HG03442 (cell line): ENCODE data around the gene SKI.

ENCODE experiments used
- ATAC-seq: cut with Tn5 transposase; IDR thresholded peaks from one replicate; pipeline ENCODE4 v1.9.1; 2021; ENCODE audit warnings: mild to moderate bottlenecking, moderate library complexity; ENCODE audit not compliant: unreplicated experiment

The SKI gene

DNA sequence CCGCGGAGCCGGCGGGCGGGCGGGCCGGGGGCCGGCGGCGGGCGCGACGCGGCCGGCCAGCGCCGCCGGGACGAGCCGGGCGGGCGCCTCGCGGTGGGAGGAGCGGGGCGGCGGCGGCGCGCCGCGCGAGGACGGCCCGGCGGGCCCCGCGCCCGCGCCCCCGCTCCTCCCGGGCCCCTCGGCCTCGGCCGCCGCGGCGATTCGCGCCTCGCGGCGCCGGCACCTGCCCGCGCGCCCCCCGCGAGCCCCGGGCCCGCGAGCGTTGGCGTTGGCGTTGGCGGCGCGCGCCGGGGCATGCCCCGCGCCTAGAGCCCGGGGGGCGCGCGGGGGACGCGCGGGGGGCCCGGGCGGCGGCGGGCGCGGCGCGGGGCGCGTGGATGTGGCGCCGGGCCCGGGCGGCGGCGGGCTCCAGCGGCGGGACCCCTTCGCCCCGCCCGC lies at the start of gene SKI:
TSS of gene SKI (plus strand) at position 163 of the 438 bp plus-strand sequence. CDS start 448 bp downstream, outside the sequence.
- no peak for ATAC-seq

- ATAC-seq, result no peak
Measured at GRCh38 chr1:2178875-2179274, 49.2 kb upstream of the SKI start.

DNA sequence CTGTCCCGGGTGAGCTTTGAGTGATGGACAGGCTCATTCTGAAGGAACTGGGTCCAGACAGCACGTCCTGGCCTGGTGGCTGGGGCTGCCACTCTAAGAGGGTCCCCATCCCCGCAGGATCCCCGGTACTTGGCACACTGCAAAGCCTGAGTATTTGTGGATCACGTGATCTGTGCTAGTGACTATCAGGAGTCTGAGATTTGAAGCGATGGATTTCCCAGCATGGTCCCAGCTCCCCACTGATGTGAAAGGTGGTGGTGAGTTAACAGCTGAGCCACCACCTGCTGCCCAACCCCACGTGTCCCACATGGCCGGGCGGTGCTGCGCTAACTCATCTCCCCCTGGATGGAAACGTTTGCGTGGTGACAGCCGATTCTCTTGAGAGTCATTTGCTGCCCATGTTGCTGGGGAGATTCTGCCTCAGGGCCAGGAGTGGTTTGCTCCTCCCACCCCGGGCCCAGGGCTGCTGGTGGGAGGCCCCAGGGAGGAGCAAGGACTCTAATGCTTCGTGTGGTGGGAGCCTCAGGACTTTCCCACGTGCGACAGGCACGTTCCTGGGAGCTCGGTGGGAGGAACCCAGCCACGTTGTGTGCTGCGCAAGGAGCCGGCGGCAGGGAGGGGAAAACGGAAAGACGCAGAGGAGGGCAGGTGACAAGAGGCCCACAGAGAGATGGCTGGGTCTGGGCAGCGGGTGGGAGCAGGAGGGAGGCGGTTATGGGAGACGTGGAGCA lies 48.7 kb upstream of the SKI start:
- ATAC-seq, result no peak

- no peak for ATAC-seq
Measured at GRCh38 chr1:2180297-2181245, 47.5 kb upstream of the SKI start.

- ATAC-seq, result no peak
Measured at GRCh38 chr1:2181271-2181670, 46.8 kb upstream of the SKI start.

GRCh38 chr1:2181752-2182151 lies 46.4 kb upstream of the SKI start:
- ATAC-seq, result no peak

- ATAC-seq, result no peak
Measured at GRCh38 chr1:2182376-2182775, 45.7 kb upstream of the SKI start.

GRCh38 chr1:2183937-2184334 lies 44.2 kb upstream of the SKI start:
- ATAC-seq, result no peak

GRCh38 chr1:2184531-2184930 lies 43.6 kb upstream of the SKI start:
- ATAC-seq, result no peak

DNA sequence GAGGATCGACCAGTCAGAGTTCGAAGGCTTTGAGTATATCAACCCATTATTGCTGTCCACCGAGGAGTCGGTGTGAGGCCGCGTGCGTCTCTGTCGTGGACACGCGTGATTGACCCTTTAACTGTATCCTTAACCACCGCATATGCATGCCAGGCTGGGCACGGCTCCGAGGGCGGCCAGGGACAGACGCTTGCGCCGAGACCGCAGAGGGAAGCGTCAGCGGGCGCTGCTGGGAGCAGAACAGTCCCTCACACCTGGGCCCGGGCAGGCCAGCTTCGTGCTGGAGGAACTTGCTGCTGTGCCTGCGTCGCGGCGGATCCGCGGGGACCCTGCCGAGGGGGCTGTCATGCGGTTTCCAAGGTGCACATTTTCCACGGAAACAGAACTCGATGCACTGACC lies 43.2 kb upstream of the SKI start:
- no peak for ATAC-seq

- no peak for ATAC-seq
Measured at GRCh38 chr1:2185880-2186855, 42.0 kb upstream of the SKI start.

DNA sequence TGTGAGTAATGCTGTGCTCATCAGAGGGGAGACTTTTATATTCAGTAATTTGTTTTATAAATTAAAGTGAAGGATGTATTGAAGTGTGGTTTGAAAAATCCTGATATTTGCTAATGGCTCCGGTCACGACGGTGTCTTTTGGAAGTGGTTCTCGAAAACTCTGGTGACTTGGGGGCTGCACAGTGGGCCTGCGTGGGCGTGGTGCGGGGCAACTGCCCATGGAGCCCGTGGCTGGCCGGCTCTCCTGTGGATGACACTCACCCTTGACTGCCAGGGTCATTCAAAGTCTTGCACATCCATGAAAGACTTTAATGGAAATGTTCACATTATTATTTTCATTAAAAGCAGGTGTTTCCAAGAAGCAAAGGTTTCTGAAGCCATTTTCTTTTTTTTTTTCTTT lies 41.2 kb upstream of the SKI start:
- no peak for ATAC-seq

GRCh38 chr1:2187619-2188018 lies 40.5 kb upstream of the SKI start:
- no peak for ATAC-seq

GRCh38 chr1:2188336-2188735 lies 39.8 kb upstream of the SKI start:
- ATAC-seq, result no peak

GRCh38 chr1:2189459-2190425 lies 38.4 kb upstream of the SKI start:
- peak; percentile 74 for ATAC-seq

DNA sequence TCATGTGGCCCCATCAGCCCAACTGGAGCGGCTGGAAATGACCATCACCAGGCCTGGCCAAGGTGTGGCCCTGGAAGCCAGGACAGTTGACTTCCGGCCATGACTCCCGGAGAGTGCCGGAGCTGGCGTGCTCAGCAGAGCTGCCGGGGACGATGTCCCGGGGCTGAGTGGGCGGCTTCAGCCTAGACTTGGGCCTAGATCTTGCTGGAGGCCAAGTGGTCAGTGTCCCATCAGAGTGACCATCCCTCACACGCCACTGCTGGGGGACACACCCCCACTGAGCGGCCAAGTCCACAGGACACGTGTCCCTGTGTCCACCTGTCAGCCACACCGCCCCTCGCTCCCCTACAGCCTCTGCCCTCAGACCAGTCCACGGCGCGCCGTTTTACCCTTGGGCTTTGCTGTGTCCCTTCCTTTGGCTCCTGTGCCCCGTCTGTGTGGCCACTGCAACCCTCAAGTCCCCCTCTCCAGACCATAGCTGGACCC lies 37.6 kb upstream of the SKI start:
- ATAC-seq, result no peak

DNA sequence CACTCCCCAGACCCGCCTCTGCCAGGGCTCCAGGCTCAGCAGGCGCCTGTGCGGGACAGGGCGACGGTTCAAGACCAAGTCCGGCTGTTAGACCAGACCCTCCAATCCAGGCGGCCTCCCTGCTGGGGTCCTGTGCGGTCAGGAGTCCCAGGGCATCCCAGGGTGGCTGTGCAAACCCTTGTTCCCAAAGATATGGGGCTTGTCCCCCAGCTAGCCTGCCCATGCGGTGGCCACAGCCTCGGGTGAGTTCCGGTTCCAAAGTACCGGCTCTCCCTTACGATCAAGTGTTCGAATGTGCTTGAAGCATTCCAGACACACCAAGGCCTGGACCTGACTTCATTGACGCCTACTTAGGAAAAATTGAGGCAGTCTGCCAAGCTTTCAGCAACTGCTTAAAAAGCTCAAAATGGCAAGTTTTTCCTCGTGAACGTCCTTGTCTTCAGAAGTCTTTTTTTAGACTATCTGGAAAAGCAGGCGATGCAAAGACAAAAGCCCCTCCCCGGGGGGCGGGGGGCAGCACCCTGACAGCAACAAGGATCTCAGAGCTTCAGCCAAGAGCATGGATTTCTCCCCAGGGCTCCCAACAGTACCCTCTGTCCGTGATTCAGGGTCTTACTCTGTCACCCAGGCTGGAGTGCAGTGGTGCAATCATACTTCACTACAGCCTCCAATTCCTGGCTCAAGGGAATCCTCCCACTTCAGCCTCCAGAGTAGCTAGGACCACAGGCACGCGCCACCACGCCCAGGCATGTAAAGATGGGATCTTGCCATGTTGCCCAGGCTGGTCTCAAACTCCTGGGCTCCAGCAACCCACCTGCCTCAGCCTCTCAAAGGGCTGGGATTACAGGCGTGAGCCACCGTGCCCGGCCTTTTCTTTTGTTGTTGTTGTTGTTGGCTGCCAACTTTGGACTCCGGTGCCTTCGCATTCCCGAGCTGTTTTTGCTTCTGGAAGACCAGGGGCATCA lies 35.8 kb upstream of the SKI start:
- ATAC-seq, result no peak

- no peak for ATAC-seq
Measured at GRCh38 chr1:2193514-2194281, 34.4 kb upstream of the SKI start.
